Activated T-helper 17 cell treated with anti-CD3 and anti-CD28 coated beads, Interleukin-2, amount 50 U/mL, for 72 hours (primary cell): ENCODE data around the gene NAPSA. TPM values are rescaled to one million over a fixed set of nuclear protein-coding genes. Genes with fewer than 3 reads are reported as not detected.
A peak's percentile ranks its signal among the peaks of the same experiment; 100 is the strongest.
"Not testable (repeated sequence)": the region's sequence is repeated elsewhere in the genome, so short reads cannot be mapped to it uniquely, and the experiment has no call there.

Experiments
- ATAC-seq: fragments of 150-1000 bp; cut with Tn5 transposase; replicated peaks from 2 replicates; pipeline ENCODE4 v1.10.0; 2021; ENCODE audit warnings: mild to moderate bottlenecking, moderate library complexity
- H3K27ac Mint-ChIP-seq: one replicate; pipeline ENCODE4 v1.8.0; 2022; ENCODE audit warnings: mixed read lengths
- H3K27me3 Mint-ChIP-seq: one replicate; pipeline ENCODE4 v1.8.0; 2022; ENCODE audit warnings: mixed read lengths
- H3K36me3 Mint-ChIP-seq: one replicate; pipeline ENCODE4 v1.8.0; 2022; ENCODE audit warnings: low read depth, mild to moderate bottlenecking, mixed read lengths
- H3K4me1 Mint-ChIP-seq: one replicate; pipeline ENCODE4 v1.8.0; 2022; ENCODE audit warnings: mixed read lengths
- H3K4me3 Mint-ChIP-seq: one replicate; pipeline ENCODE4 v1.8.0; 2022; ENCODE audit warnings: mild to moderate bottlenecking, mixed read lengths
- H3K9me3 Mint-ChIP-seq: one replicate; pipeline ENCODE4 v1.8.0; 2022; ENCODE audit warnings: mixed read lengths
- total RNA-seq, 2 donors: library from RNA; stranded (reverse); gene quantifications; one replicate each; pipeline ENCODE4 v1.2.3, GENCODE V29; 2022

Gene NAPSA
- total RNA-seq, 2 donors from 2014 or later: 54.6 to 86.0 TPM

DNA sequence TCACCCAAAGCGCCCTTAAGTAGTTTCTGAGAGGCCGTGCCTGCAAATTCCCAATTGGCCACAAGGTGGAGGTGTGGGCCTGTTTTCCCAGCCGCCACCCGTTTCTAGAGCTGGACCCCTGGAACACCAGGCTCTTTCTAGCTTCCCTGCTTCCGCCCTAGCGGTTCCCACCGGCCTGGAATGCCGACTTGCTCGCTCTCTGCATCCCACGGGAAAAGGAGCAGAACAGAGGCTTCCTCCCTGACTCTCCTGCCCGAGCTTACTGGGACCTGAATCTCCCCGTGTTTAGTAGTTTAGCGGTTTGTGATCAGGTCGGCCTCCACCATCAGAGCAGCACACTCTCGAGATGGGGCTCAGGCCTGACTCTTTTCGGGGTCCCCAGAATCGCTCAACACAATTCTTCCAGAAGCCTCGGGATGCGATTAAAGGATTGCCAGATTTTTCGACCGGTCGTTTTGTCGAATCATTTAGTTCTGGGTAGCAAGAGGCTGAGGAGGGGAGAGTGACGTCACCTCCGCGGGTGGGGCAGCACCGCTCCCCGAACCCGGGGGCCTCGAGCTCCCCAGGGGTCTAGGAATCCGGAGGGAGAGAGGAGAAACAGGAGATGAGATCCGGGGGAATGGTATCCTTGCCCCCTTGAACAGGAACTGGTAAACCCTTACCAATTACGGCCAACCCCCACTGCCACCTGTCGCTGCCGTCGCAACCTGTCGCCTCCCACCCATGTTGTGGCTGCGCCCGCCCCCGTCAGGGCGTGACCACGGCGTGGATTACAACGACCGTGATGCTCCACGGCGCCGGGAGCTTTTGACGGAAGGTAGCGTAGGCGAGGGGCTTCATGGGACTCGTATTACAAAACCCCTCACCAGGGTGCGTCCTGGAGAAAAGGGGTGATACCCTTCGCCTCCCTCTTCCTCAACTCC lies 8.0 kb downstream of the NAPSA start:
- Mint-ChIP-seq H3K27me3 (no peaks in the 10 kb centered on the region), H3K36me3 (peaks cover 45% of the 10 kb centered on the region), H3K27ac (peak overlapping the region; percentile 67), H3K4me3 (peak overlapping the region; percentile 72), H3K4me1 (peaks cover 41% of the 10 kb centered on the region), H3K9me3 (no peaks in the 10 kb centered on the region)
- ATAC-seq: peak; percentile 72

DNA sequence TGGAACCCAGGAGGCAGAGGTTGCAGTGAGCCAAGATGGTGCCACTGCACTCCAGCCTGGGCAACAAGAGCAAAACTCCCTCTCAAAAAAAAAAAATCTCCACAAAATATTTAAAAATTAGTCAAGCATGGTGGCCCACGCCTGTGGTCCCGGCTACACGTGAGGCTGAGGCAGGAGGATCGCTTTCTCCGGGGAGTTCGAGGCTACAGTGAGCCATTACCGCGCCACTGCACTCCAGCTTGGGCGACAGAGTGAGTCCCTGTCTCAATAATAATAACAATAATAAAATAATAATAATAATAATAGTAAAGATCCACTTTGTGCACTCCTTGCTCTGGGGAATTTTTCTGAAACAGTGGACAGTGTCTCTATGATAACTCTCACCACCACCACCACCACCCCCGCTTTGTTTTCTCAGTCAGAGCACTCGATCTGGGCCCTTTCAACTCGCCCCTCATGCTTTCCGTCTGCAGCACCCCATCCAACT lies 8.7 kb downstream of the NAPSA start:
- Mint-ChIP-seq H3K4me1 (peaks cover 34% of the 10 kb centered on the region), H3K9me3 (no peaks in the 10 kb centered on the region), H3K36me3 (peaks cover 38% of the 10 kb centered on the region), H3K27me3 (no peaks in the 10 kb centered on the region), H3K27ac (peak overlapping the region; percentile 67), H3K4me3 (peak overlapping the region; percentile 72)
- ATAC-seq: no peak

DNA sequence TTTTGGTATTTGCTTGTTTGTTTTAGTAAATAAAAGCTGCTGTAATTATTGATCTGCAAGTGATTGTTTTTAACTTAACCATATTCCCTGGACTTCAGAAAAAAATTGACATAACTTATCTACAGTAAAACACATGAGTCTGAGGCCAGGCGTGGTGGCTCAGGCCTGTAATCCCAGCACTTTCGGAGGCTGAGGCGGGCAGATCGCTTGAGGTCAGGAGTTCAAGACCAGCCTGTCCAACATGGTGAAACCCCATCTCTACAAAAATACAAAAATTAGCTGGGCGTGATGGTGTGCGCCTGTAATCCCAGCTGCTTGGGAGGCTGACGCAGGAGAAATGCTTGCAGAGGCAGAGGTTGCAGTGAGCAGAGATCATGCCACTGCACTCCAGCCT lies 12.0 kb downstream of the NAPSA start:
- ATAC-seq, H3K9me3 Mint-ChIP-seq, H3K27me3 Mint-ChIP-seq, H3K36me3 Mint-ChIP-seq, H3K27ac Mint-ChIP-seq, H3K4me3 Mint-ChIP-seq: not testable (repeated sequence)
- H3K4me1 Mint-ChIP-seq: peaks cover 11% of the 10 kb centered on the region

DNA sequence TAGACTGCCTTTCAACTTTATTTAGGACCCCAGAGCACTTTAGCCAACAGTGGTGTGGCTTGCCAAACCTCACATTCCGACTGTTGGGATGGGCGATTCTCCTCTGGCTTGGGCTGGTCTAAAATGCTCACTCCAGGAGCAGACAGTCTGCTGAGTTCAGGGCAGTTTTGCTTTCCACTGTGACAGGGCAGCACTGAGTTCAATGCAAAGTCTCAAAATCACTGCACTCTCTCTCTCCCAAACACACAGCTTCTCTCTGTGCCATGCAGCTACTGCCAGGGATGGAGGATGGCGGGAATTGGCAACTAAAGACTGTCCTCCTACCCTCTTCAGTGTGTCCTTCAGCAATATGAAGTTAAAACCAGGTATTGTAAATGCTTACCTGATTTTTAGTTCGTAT lies 13.2 kb downstream of the NAPSA start:
- no peaks in the 10 kb centered on the region for H3K27me3 Mint-ChIP-seq
- H3K36me3 Mint-ChIP-seq: no peaks in the 10 kb centered on the region
- peaks cover 18% of the 10 kb centered on the region for H3K4me1 Mint-ChIP-seq
- H3K4me3 Mint-ChIP-seq: no peak overlapping the region
- no peaks in the 10 kb centered on the region for H3K9me3 Mint-ChIP-seq
- ATAC-seq: no peak
- H3K27ac Mint-ChIP-seq: no peak overlapping the region

DNA sequence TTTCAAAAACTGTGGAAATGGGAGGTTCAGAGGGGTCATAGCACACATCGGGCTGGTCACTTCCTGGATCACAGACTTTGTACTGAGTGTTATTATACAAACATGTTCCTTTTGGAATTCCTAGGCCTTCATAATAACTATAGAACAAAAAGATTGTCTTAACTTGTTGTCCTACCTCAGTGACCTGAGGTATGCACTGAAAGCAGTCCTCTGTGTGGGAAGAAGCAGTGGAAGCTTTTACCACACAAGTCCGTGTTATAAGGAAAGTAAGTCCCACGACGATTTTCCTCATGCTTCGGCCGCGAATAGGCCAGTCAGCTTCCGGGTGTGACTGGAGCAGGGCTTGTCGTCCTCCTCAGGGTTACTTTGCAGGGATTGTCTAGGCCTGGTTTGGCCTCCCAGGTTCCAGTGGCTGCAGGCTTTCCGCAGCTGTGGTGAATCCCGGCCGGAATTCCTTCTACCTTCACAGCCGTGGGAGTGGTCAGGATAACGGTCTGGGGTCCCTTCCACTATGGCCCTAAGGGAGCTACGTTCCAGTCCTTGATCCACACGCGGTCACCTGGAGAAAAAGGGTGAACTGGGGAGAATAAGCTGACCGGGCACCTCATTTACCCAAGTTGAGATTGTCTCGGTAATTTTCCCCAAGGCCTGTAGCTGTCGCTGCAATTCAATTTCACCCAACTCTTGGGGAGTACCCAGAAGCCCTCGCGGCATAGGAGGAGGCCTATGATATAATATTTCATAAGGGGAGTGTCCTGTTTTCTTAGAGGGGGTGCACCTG lies 16.0 kb downstream of the NAPSA start:
- no peak for ATAC-seq
- H3K4me3 Mint-ChIP-seq: no peak overlapping the region

DNA sequence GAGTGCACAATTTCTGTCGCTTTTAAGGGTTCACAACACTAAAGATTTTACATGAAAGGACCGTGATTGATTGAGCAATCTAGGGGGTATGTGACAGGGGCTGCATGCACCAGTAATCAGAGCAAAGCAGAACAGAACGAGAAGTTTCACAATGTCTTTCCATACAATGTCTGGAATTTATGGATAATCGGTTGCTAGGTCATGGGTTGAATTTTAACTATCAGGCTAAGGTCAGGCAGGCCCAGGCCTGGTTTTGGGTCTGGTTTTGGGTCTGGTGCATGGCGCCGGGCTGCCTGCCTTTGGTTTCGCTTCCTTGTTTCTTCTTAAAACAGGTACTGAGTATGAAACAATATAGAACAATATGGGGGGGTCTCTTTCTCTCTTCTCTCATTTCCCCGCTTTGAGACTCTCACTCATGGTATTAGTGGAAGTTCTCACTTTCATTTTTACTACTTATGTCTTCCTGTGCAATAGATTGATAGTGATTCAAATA lies 18.3 kb downstream of the NAPSA start:
- Mint-ChIP-seq H3K4me1 (peaks cover 28% of the 10 kb centered on the region), H3K4me3 (peak overlapping the region; percentile 74), H3K27ac (peak overlapping the region; percentile 86)
- H3K36me3 Mint-ChIP-seq, H3K27me3 Mint-ChIP-seq, H3K9me3 Mint-ChIP-seq: not testable (repeated sequence)
- peak; percentile 88 for ATAC-seq

More for the DNA sequence above, 16.0 kb downstream of the NAPSA start:
- H3K27me3 Mint-ChIP-seq: no peaks in the 10 kb centered on the region
- peaks cover 24% of the 10 kb centered on the region for H3K4me1 Mint-ChIP-seq
- H3K36me3 Mint-ChIP-seq: no peaks in the 10 kb centered on the region
- no peak overlapping the region for H3K27ac Mint-ChIP-seq
- no peaks in the 10 kb centered on the region for H3K9me3 Mint-ChIP-seq

DNA sequence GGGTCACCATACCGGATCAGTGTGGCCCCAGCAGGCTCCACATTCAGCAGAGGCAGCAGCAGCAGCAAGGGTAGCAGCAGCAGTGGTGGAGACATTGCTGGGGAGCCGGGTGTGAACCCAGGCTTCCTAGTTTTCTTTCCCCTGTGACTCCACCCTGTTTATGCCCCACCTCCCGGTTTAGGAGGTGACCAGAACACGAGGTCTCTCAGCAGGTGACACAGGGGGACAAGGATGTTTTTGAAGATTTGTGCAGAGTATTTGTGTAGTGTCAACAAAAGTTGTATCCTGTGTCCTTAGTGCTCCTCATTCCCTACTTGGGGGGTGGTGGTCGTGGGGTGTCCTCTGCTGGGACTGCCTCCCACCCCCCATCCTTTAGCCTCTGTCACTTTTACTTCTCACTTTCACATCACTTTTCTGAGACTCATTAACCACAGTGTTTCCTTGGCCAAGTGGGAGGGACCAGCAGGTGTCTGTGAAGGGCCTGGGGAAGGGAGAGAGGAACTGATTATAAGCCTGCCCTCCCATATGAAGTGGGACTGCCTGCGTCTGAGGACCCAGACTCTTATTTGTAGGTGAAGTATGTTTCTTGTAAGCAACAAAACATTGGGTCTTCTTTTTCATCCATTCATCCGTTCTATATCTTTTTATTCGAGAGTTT lies 20.6 kb downstream of the NAPSA start:
- H3K4me3 Mint-ChIP-seq: no peak overlapping the region
- peak; percentile 21 for ATAC-seq
- no peaks in the 10 kb centered on the region for H3K27me3 Mint-ChIP-seq
- no peaks in the 10 kb centered on the region for H3K36me3 Mint-ChIP-seq
- no peaks in the 10 kb centered on the region for H3K9me3 Mint-ChIP-seq
- peaks cover 28% of the 10 kb centered on the region for H3K4me1 Mint-ChIP-seq
- peak overlapping the region; percentile 36 for H3K27ac Mint-ChIP-seq

DNA sequence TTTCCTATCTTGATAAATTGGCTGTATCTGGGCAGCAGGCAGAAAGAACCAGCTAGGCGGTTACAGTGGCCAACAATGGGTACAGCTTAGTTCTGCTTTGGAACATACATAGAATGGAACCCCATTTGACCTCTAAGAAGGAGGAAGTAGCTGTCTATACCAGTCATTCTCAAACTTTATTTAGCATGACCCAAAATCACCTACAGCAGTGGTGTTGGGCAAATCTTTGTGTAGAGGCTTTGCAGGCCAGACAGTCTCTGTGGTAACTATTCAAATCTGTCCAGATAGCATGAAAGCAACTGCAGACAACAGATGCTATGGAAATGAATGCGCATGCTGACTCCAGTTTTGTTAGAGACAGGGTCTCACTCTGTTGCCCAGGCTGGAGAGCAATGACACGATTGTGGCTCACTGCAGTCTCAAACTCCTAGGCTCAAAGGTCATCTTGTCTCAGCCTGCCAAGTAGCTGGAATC lies 24.3 kb downstream of the NAPSA start:
- no peak overlapping the region for H3K27ac Mint-ChIP-seq
- H3K4me1 Mint-ChIP-seq: peaks cover 8% of the 10 kb centered on the region
- no peaks in the 10 kb centered on the region for H3K36me3 Mint-ChIP-seq
- peak; percentile 72 for ATAC-seq
- H3K9me3 Mint-ChIP-seq: no peaks in the 10 kb centered on the region
- no peak overlapping the region for H3K4me3 Mint-ChIP-seq
- H3K27me3 Mint-ChIP-seq: peaks cover 3% of the 10 kb centered on the region

DNA sequence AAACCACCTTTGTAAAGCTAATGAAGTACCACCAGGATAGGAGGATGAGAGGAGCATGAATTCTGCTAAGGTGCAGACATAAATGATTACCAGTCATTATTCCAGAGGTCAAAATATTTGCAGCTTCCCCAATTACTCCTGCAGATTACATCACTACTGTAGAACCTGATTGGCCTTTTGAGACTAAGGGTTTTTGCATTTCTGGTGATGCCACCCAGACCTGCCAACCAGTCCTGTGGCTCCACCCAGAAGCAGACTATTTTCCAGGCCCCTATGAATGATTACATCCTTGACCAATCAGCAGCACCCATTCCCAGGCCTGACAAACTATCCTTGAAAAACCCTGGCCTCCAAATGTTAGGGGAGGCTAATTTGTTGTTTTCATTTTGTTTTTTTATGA lies 25.1 kb downstream of the NAPSA start:
- Mint-ChIP-seq H3K4me1 (peaks cover 13% of the 10 kb centered on the region), H3K9me3 (no peaks in the 10 kb centered on the region), H3K4me3 (no peak overlapping the region), H3K27me3 (peaks cover 9% of the 10 kb centered on the region), H3K36me3 (peaks cover 5% of the 10 kb centered on the region), H3K27ac (no peak overlapping the region)
- no peak for ATAC-seq

DNA sequence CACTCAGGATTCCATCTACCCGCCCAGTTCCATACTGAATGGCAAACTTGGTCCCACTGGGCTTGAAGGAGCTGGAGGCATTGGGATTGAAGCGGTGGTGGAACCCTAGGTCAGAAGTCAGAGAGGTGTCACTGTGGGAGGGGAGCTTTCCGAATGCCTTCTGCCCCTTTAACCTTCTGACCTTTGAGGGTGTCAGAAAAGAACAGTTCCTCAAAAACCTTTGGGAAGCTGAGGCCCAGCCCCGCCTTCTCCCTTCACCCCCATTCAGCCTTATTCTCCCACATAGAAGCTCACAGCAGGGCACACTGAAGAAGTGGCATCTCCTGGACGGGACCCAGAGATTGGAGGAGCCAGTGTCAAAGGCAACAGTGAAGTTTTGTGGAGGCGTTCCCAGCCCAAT lies 28.4 kb downstream of the NAPSA start:
- H3K27ac Mint-ChIP-seq, ATAC-seq, H3K4me3 Mint-ChIP-seq, H3K9me3 Mint-ChIP-seq: not testable (repeated sequence)
- peaks cover 16% of the 10 kb centered on the region for H3K4me1 Mint-ChIP-seq
- peaks cover 23% of the 10 kb centered on the region for H3K36me3 Mint-ChIP-seq
- peaks cover 16% of the 10 kb centered on the region for H3K27me3 Mint-ChIP-seq

DNA sequence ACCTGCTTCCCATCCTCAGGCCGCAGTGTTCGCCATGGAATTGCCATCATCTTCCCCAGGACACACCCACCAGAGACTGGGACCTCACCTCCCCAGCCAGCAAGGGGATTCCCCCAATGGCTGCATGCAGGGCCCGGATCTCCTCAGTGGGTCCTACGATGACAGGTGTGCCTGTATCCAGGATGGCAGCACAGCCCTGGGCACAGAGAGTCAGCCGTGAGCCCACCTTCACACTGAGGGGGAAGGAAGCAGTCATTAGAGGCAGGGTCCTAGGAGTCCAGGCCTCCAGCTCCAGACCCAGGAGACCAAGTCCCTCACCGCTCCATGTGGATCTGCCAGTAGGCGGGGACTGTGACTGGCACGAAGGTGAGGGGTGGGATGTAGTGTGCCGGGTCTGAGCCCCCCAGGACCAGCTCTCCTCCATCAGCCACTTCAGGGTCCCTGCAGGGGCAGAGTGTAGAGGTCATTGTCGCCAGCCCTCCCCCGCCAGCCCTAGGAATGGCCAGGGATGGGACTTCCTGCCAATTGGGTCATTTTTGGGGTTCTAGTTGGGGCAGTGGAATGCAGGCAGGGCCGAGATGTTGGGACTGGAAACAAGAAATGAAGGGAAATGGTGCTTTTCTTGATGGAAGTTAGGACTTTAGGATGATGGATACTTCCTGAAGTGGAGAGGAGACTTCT lies 30.6 kb downstream of the NAPSA start:
- Mint-ChIP-seq H3K36me3 (peaks cover 28% of the 10 kb centered on the region), H3K9me3 (no peaks in the 10 kb centered on the region), H3K4me3 (peak overlapping the region; percentile 82), H3K27me3 (peaks cover 29% of the 10 kb centered on the region), H3K4me1 (peaks cover 27% of the 10 kb centered on the region), H3K27ac (peak overlapping the region; percentile 49)
- no peak for ATAC-seq

DNA sequence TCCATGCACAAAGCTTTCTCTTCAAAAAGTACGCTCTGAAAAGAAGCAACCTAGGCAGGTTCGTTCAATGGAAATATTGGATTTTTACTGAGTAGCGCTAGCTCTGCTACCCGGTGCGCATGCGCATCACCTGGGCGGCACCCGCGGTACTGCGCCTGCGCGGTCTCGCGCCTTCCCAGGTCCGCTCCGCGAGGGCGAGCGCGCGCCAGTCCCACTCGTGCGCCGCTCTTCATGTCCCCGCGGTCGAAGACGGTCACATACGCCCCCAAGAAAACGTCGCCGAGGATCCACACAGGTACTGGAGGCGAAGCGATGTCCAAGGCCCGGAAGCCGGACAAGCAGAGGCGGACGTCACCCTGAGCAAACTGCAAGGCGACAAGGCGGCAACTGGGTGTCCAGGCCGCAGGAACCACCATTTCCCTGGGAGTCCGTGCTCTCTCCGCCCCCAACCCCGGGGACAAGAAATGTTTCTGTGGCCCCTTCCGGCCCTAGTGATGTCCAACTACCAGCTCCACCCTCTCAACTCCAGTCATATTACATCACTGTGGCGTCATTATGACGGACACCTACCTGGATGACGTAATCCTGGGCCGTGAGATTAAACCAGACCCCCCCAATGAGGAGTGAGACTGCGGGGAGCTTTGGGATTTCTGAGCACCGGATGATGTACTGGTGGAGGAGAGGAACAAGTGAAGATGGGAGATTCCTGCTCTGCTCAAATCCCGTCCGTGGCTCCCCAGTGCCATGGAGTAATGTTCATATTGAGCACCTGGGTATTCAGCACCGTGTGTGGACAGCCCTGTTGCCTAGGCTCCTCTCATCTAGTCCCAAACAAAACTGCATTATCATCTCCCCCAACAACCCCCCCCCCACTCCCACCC lies 31.5 kb downstream of the NAPSA start:
- Mint-ChIP-seq H3K9me3 (no peaks in the 10 kb centered on the region), H3K4me3 (peak overlapping the region; percentile 82), H3K27ac (peak overlapping the region; percentile 95), H3K36me3 (peaks cover 38% of the 10 kb centered on the region), H3K27me3 (peaks cover 35% of the 10 kb centered on the region), H3K4me1 (peaks cover 35% of the 10 kb centered on the region)
- ATAC-seq: peak; percentile 24

DNA sequence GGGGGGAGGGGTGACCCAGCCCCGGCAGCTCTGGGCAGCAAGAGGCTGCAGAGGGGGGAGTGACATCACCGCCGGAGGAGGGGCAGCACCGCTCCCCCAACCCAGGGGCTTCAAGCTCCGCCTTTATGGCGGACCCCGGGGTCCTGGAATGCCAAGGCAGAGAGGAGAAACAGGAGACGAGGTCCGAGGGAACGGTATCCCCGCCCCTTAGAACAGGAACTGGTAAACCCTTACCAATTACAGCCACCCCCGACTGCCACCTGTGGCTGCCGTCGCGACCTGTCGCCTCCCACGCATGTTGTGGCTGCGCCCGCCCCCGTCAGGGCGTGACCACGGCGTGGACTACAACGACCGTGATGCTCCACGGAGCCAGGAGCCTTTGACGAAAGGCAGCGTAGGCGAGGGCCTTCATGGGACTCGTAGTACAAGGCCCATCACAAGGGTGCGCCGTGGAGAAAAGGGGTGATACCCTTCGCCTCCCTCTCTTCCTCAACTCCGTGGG lies 32.2 kb downstream of the NAPSA start:
- ATAC-seq: peak; percentile 63
- Mint-ChIP-seq H3K27ac (peak overlapping the region; percentile 95), H3K27me3 (peaks cover 35% of the 10 kb centered on the region), H3K9me3 (no peaks in the 10 kb centered on the region), H3K4me3 (peak overlapping the region; percentile 82), H3K4me1 (peaks cover 35% of the 10 kb centered on the region), H3K36me3 (peaks cover 38% of the 10 kb centered on the region)
